GM18502 (cell line): ENCODE data around the gene MIEF2.
"Not testable (repeated sequence)": the region's sequence is repeated elsewhere in the genome, so short reads cannot be mapped to it uniquely, and the experiment has no call there.

Source experiments
- ATAC-seq: cut with Tn5 transposase; IDR thresholded peaks from one replicate; pipeline ENCODE4 v1.9.1; 2021; ENCODE audit warnings: mild to moderate bottlenecking; ENCODE audit not compliant: unreplicated experiment, poor library complexity

MIEF2 gene

GRCh38 chr17:18260332-18261145 is at the start of gene MIEF2:
MIEF2 (plus strand) TSS chr17:18260662; CDS start chr17:18262721, 2,059 bp downstream.
- peak; percentile 79 for ATAC-seq

GRCh38 chr17:18213666-18214270 is 46.7 kb upstream of the MIEF2 start:
- ATAC-seq, result no peak

- not testable (repeated sequence) for ATAC-seq
Measured at GRCh38 chr17:18216906-18217305, 43.6 kb upstream of the MIEF2 start.

- peak; percentile 44 for ATAC-seq
Measured at GRCh38 chr17:18217412-18218015, 42.9 kb upstream of the MIEF2 start.

GRCh38 chr17:18218756-18219415 is 41.6 kb upstream of the MIEF2 start:
- no peak for ATAC-seq

- ATAC-seq, result no peak
Measured at GRCh38 chr17:18224053-18224386, 36.4 kb upstream of the MIEF2 start.

- no peak for ATAC-seq
Measured at GRCh38 chr17:18224387-18225120, 35.9 kb upstream of the MIEF2 start.

- ATAC-seq, result peak; percentile 92
Measured at GRCh38 chr17:18225121-18225641, 35.3 kb upstream of the MIEF2 start, which contains the start of gene LLGL1. LLGL1 (plus strand) TSS chr17:18225635; CDS start chr17:18225683, 48 bp downstream.

- ATAC-seq, result peak; percentile 35
Measured at GRCh38 chr17:18225642-18226283, 34.7 kb upstream of the MIEF2 start.

GRCh38 chr17:18226284-18226945 is 34.0 kb upstream of the MIEF2 start:
- no peak for ATAC-seq

GRCh38 chr17:18227635-18228034 is 32.8 kb upstream of the MIEF2 start:
- ATAC-seq, result no peak

GRCh38 chr17:18228176-18228682 is 32.2 kb upstream of the MIEF2 start:
- no peak for ATAC-seq

- no peak for ATAC-seq
Measured at GRCh38 chr17:18229254-18229653, 31.2 kb upstream of the MIEF2 start.

- ATAC-seq, result no peak
Measured at GRCh38 chr17:18229771-18230170, 30.7 kb upstream of the MIEF2 start.

GRCh38 chr17:18230288-18231141 is 29.9 kb upstream of the MIEF2 start:
- ATAC-seq, result no peak

GRCh38 chr17:18231164-18231563 is 29.3 kb upstream of the MIEF2 start:
- ATAC-seq, result no peak

GRCh38 chr17:18233803-18234518 is 26.5 kb upstream of the MIEF2 start:
- ATAC-seq, result no peak
